Activated T-cell treated with anti-CD3 and anti-CD28 coated beads, Interleukin-2, amount 50 U/mL, for 48 hours (primary cell): ENCODE measurements around the gene SCN5A.

ENCODE experiments used
- DNase-seq, 2 experiments: peaks; one replicate each; pipeline ENCODE4 v3.0.0-alpha.2; 2020

Gene SCN5A

DNA sequence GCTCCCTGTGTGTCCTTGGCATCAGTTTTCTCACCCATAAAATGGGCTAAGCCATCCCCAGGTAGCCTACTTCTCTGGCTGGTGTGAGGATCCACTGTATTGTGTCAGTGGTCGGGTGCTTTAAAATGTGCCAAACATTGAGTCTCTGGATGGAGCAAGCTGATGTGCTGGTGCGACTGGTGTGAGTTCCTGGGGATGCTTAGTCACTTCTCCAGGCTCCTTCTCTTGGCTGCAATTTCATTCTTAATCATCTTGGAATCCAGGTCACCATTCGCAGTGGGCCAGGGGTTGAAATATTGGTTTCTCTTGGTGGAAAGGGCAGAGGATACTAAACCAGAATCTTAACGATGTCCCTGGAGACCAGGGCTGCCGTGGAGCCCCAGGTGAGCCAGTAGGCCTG lies 29.3 kb downstream of the SCN5A start:
- no peak for DNase-seq

DNA sequence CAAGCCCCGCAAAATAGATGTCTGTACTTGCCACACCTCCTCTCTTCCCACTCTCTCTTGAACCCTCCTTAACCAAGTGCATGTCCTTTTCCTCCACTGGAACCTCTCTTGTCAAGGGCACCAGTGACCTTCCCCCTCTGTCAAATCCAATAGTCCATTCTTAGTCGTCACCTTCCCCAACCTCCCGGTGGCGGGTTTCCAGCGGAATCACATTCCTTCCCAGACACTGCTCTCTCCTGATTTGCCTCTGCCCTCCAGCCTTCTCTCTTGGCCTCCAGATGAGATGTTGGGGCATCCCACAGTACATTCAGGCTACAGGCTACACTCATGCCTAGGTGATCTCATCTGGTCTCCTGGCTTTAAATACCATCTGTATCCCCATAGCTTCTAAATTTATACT lies 31.1 kb downstream of the SCN5A start:
- DNase-seq: no peak

DNA sequence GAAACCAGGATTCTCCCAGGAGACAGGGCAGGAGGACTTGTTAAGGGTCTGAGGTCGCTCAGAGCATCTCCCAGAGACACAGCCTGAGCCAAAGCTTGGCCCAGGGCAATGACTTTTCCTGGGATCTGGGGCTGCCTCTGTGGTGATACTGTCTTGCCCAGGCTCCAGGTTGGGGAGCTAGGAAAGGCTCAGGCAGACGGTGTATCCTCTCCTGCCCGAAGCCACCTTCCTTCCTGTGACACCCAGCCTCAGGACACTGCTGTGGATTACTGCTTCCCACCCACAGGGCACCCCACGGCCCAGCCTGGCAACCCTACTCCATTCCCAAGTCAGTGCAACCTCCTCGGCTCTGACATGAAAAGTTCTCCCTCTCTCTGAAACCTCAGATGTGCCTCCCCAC lies 31.9 kb downstream of the SCN5A start:
- DNase-seq: no peak

DNA sequence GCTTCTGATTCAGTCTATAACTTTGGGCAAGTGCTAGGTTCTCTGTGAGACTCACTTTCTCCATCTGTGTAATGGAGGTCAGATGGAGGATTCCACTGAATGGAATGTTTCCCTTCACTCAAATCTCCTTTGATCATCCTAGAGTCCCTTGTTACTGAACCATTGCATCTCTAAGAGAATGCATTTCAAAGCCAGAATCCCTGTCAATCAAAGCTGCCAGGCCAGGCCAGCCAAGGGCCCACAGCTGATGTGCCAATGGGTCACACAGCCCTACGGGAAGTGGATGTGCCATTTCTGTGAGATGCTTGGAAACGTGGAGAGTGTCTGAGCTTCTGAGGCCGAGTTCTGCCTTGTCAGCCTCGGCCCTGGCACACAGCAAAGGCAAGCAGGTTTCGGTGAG lies 32.4 kb downstream of the SCN5A start:
- DNase-seq: no peak

DNA sequence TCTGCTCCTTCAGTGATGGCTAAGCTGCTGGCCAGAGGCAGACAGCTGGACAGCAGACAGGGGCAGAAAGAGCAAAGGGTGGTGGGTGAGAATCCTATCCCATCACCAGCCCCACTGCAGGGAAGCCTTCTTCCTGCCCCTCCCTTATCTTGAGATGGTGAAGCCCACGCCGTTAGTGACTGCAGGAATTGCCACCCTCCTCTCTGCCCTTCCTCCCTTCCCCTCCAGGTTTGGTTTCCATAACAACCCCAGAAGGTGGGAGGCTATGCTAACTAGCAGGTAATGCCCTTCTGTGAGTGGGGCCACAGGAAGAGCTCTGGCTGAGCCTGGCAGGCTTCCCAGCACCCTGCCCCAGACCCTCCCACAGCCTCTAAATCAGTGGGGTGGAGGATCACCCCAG lies 32.8 kb downstream of the SCN5A start:
- DNase-seq: no peak

DNA sequence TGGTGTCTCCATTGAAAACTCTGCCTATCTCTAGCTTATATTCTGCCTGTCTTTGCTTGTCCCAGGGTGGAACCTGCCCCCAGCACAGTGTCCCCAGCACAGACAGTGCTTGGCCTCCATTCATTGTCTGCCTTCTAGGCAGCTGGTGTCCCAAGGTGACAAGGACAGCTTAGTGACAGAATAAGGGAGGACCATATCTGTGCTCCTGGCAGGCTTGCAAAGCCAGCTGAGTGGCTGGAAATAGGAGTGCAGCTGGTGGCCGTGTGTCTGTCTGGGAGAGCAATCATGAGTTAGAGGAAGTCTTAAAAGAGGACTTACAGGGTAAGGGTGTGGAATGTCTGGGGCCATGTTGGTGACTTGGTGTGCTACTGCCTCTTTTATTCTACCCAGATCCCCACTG lies 33.4 kb downstream of the SCN5A start:
- DNase-seq: no peak

DNA sequence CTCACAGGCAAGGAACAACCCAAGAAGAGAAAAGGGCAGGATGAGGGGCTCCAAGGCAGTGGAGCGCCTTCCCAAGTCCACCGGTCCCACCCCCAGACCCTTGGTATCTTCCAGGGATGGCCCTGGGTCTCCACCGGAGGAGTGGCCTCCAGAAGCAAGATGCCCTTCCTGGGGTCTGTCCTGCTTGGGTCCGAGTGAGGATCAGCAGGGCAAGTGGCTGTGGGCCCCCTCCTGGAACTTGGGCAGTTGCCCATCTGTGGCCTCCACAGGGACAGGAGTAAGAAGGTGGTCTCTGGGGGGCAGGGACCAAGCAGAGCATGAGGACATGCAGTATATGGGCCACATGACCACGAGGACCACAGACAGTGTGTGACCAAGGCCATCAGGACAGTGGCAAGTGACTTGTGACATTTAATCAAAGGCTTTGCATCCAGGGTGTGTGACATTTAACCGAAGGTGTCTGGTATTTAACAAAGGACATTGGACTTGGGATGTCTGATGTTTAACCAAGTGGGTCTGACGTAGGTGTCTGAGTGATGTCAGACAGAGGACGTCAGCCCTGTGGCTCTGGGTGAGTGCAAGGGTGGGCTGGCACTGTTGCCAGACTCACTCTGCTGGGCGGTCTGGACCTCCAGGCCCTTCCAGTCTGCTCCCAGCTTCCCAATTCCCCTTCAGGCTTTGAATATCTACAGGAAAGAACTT lies 34.7 kb downstream of the SCN5A start:
- no peak for DNase-seq

DNA sequence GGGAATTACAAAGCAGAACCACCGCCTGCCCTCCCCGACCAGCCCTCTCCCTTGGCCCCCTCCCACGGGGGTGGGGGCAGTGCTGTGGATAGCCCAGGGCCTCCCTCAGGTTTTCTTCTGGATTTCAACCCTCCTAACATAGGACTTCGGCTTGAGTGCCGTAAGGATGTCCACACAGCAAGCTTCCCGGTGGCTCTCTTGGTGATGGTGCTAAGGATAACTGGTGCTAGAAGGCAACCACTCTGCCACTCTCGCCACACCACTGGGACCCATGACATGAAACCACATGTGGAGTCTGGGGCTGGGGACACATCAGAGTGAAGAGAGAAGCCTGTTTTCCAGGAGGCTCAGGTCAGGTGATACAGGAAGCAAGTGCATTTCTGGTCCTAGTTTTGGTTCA lies 35.4 kb downstream of the SCN5A start:
- DNase-seq: no peak

DNA sequence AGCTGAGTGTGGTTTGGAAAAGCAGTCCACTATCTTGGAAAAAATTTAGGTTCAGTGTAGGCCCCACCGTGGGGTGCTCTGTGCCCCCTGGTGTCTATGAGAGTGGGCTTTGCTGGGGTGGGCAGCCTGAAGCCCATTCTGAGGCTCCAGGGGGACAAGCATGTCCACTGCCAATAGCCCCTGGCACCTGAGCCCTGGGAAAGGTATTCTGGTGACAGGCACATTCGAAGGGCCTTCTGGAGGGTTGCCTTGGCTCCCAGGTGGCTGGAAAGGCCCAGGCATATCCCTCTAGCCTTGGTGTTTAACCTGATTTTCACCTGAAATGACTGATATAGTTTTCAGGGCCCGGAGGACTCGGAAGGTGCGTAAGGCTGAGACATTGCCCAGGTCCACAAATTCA lies 36.1 kb downstream of the SCN5A start:
- no peak for DNase-seq

DNA sequence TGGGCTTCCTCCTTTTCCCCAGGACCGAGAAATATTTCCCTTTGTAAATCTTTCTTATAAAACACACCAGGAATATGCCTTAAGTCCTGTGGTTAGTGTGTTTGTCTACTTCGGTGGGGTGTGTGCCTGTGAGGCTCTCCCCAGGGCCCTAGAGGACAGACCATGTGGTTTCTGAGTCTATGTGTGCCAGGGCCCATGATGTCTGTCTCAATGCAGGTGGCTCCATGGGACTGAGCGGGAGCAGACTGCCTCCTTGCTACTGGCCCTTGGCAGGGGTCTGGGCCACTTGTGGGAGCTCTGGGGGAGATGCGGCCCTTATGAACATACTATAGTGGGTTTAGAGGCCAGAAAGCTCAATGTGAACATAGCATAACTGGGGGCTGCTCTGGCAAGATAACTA lies 37.6 kb downstream of the SCN5A start:
- no peak for DNase-seq

DNA sequence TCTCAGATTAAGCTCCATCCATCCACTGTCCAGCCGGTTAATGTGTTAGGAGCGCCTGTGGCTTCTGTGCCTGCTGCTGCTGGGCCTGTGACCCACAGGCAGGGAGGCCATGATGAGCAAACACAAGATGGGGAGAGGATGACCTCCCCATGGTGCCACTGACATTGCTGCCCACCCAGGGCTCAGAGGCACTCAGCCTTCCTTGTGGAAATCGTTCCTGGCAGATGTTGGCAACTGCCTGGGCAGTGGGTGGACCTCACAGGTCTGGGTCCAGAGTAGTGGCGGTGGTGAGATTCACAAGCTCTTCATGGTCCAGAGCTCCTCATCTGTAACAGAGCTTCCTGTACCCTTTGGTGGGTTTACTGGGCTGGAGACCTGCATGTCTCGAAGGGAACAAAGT lies 38.6 kb downstream of the SCN5A start:
- DNase-seq: no peak

DNA sequence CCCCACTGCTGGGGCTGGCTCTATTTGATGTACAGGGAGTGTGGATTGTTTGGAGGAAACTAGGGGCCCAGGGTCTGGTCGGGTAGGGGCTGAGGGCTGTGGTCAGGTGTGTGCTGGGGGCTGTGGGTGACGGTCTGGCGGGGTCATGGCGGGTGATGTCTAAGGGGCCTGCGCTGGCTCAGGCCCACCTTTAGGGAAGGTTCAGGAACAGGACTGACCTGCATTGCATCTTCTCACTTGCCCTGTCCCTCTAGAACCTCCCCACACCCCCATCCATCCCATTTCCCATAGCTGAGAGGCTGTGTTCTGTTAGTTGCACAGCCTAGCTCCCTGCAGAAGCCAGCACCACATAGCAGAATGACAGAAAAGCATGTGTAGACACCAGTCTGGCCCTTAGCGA lies 39.1 kb downstream of the SCN5A start:
- no peak for DNase-seq

DNA sequence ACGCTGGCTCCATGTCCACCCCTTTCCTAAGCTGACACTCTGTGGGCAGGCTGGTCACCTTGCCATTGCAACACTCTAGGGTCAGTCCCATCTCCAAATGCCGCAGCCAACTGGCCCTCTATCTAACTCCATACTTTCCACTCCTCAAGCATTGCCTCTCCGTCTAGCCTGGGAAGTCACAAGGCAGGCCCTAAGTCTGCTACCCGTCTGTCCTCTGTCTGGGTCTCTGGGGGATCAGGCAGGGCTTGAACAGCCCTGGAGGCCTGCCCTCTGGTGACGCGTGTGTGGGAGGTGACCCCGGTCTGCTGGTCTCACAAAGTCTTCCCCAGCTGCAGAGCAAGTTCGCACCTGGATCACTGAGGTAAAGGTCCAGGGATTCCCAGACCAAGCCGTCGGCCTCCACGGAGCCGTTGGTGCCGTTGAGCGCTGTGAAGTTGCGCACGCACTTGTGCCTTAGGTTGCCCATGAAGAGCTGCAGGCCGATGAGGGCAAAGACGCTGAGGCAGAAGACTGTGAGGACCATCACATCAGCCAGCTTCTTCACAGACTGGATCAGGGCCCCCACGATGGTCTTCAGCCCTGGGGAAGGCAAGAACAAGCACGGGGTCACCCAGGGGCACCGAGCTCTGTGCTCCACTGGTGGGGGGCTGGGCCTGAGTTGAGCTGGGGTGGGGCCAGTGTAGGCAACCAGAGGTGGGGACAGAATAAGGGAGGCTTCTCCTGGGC lies 39.9 kb downstream of the SCN5A start:
- no peak for DNase-seq

DNA sequence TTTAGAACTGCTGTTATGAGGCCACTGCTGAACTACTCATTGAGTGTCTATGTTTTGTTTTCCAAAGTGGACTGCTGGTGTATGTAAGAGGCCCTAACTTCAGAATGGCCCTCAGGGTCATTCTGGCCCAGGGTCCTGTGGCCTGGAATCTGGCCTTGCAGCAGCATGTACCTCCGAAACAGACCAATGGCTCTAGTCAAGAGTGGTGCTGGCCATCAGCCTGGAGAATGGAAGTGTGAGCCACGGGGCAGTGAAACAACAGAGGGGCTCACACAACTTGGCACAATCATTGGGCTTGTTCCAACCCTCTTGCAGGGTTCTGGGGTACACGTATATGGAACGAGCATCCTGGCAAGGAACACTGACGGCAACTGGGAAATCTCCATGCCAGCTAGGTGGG lies 40.5 kb downstream of the SCN5A start:
- DNase-seq: no peak

DNA sequence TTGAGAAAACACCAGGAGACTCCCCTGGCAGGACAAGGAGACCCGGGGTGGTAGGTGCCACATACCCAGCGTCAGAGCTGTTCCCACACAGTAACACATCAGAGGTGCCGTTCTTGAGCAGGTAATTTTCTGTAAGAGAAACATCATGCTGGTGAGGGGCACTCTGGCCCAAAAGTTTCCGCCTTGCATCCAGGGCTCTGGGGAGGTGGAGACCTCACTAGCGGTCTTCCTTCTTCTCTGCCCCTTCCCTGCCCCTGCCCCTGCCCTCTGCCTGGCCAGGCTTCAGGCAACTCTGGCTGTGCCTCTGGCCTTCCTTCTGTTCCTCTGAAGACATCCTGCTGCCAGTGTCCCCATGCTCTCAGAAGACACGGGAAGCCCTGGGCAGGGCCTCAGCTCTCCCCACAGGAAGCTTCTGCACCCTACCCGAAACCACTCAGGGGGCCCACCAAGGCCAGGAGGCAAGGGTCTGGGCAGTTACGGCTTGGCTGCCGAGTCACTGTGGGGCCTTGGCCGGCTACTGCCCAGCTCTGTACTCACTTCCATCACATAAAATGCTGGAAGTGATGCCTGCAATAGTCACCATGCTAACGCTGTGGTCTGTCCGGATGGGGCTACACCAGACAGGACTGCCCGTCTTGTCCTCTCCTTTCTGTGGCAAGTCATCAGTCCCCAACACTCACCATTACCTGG lies 41.3 kb downstream of the SCN5A start:
- no peak for DNase-seq

DNA sequence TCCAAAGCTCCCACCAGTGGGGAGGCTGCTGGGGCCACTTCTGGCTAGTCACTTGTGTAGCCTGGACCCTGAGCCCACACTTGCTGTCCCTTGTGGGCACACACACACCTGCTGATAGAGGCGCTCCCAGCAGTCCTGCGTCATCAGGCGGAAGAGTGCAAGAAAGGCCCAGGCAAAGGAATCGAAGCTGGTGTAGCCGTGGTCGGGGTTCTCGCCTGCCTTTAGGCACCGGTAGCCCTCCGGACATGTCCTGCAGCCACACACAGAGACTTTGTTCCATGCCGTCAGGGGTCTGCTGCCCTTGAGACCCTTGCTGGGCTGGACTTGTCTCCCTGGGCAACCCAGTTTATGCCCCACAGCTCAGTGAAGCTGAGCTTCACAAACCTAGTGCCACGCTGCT lies 42.9 kb downstream of the SCN5A start:
- no peak for DNase-seq

DNA sequence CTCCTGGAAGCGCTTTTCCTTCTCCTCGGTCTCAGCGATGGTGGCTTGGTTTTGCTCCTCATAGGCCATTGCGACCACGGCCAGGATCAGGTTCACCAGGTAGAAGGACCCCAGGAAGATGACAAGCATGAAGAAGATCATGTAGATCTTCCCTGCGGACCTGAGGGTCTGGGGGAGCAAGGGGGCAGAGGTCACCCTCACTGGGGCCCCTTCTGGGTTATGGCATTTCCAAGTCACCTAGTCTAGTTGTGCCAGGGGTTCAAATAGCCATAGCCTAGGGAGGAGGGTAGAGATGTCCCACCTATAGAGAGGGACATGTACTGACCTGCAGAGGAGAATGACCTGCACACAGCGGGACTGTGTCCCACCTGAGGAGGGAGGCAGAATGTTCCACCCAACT lies 43.5 kb downstream of the SCN5A start:
- DNase-seq: no peak

DNA sequence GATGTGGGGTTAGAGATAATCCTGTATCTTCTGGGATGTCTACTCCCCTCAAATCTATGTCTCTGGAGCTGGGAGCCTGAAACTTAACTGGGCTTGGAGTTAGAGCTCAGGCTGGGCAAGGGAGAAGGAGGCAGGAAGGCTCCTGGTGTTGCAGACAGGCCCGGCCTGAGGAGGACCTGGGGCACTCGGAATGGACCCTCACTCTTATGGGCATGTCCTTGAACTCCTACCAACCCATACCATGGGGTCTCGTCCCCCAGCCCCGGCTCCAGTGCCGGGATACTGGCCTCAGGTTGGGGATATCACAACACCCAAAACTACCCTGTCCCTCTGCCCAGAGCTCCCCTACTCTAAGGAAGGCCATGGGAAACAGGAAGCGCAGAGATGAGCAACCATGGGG lies 45.2 kb downstream of the SCN5A start:
- no peak for DNase-seq

DNA sequence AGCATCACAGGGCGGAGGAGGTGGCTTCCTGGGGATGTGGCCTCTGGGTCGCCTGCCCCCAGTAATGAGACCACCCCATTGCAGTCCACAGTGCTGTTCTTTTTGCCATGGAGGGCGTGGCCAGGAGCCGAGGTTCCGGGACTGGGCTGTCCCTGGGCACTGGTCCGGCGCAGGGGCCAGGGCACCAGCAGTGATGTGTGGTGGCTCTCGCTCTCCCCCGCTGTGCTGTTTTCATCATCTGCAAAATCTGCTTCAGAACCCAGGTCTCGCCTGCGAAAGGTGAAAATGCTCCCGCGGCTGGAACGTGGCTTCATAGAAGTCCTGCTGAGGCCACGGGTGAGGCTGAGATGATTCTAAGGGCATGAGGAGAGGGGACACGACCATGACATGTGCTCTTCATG lies 45.8 kb downstream of the SCN5A start:
- no peak for DNase-seq

DNA sequence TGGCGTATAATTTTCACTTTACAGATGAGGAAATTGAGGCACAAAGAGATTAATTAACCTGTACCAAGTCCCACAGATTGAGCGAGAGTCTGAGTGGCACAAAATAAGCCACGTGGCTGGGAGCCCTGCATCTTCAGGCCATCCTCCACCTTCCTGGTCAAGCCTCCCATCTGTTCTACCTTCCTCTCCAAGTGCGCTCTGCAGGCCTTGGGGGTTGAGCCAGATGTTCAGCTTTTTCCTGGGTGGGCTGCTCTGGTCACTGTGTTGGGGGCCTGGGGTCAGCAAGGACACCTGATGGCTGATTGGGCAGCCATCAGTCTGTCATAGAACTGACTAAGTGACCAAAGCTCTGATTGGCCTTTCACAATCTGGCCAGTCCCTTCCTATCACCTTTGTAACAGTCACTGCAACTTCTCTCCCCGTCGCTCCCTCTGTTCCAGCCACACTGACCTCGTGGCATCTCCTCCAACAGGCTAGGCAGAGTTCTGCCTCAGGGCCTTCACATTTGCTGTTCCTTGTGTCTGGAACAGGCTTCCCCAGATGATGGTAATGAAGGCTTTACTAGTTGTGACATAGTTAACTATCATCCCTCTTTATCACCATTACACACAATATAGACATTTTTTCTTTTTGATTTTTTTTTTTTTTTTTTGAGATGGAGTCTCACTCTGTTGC lies 46.8 kb downstream of the SCN5A start:
- DNase-seq: no peak

DNA sequence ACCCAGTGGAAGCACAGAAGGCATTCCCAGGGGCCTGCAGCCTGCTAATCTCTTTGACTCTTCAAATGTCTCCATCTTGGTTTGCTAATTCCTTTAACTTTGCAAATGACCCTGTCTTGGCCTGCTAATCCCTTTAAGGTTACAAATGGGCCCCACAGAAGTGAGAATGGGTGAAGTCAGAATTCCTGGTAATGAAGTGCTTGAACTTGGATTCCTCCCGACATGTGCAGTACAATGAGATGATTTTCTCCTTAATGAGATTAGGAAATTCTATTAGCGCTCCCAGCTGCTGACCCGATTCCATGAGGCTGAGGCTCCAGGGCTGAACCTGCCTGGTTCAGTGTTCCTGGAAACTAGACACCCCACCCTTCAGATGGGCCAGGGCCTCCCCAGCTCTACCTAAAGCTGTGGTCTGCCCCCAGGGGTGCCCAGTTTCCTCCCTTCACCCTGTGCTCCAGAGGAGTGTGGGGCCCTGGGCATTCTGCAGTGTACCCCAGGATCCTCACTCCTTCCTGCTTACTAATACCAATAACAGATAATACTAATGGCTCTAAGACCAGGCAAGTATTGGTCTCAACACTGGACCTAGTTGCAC lies 47.4 kb downstream of the SCN5A start:
- DNase-seq: no peak

DNA sequence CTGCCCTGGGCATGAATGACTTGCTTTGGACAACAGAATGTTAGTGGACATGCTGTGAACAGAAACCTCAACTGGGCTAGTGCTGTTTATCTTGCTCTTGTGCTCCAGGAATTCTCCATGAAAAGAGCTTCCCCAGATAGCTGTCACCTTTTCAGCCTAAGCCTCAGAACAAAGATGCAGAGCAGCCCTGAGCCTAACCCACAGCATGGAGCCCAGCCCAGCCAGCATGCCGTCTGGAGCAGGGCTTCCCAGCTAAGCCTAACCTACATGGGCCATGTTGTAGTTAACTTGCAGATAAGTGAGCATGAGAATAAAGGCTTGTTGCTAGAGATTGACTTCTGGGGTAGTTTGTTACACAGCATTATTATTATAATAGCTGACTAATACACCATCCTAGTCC lies 48.9 kb downstream of the SCN5A start:
- DNase-seq: no peak

DNA sequence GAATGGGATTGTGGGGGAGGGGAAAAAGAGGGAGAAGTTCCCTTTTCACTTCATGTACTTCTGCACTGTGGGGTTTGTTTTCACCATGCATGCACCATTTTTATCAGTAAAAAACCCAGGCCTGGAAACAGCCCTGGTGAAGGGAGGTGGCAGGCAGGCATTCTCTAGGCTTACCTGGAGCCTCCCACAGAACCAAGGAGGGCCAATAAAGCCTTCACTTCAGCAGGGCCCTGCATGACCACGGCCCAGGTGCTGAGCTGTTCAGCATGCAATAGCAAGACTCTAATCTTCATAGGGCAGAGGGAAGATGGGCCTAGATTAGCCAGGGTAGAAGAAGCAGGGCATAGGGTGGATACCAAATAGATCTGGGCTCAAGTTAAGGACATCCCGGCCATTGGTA lies 49.6 kb downstream of the SCN5A start:
- no peak for DNase-seq
